Panc1 (cell line): ENCODE measurements around the gene FRRS1L.

Experiments
- CTCF ChIP-seq: fragments of 450-650 bp; IDR thresholded peaks from 2 replicates; pipeline ENCODE4 v1.5.1; 2017; ENCODE audit warnings: mild to moderate bottlenecking
- POLR2AphosphoS5 ChIP-seq: IDR thresholded peaks from 2 replicates; pipeline ENCODE4 v1.6.1; 2012; ENCODE audit warnings: mild to moderate bottlenecking, low read depth, low read length, moderate library complexity
- REST ChIP-seq, 2 experiments: IDR thresholded peaks; 2 replicates each; pipeline ENCODE4 v1.6.1; 2011 to 2012; ENCODE audit warnings: low read depth in 2 of 2, control low read depth in 1 of 2, low read length in 1 of 2, mild to moderate bottlenecking in 1 of 2, moderate library complexity in 1 of 2; ENCODE audit not compliant: insufficient read depth in 1 of 2
- SIN3A ChIP-seq: IDR thresholded peaks from 2 replicates; pipeline ENCODE4 v1.6.1; 2012; ENCODE audit warnings: low read depth, mild to moderate bottlenecking, low read length, moderate library complexity, borderline replicate concordance; ENCODE audit not compliant: insufficient read depth
- TCF7L2 ChIP-seq: IDR thresholded peaks from 2 replicates; pipeline ENCODE4 v1.6.1; 2011; ENCODE audit warnings: mild to moderate bottlenecking, low read depth, low read length, inconsistent platforms

- TF ChIP-seq CTCF = peak; percentile 76
- TF ChIP-seq POLR2AphosphoS5 = no peak
- no peak for TF ChIP-seq SIN3A
- TF ChIP-seq REST (IDR thresholded peaks at IDR 0.05; ENCODE audit: insufficient read depth in 1 of 2, low read depth in 2 of 2, low read length in 1 of 2) = no peak
- TF ChIP-seq TCF7L2 = no peak
These were observed 16.1 kb upstream of the FRRS1L start for GRCh38 chr9:109182940-109183798.
